SK-N-SH treated with all-trans-retinoic acid at 6 μM for 48 hours (cell line): Measurements from ENCODE around the gene RCOR1.

ENCODE experiments used
- ATAC-seq: fragments of 200-7000 bp; cut with Tn5 transposase; 3 replicates; pipeline ENCODE4 v1.9.1; 2020; ENCODE audit warnings: mild to moderate bottlenecking, moderate library complexity
- ARNTL ChIP-seq: fragments of 450-650 bp; formaldehyde crosslinking; IDR thresholded peaks from 2 replicates; pipeline ENCODE4 v1.5.0; 2020; ENCODE audit warnings: low read depth, mild to moderate bottlenecking, moderate library complexity, borderline replicate concordance
- BACH2 ChIP-seq: fragments of 250-450 bp; sonication (Bioruptor Pico); IDR thresholded peaks from 2 replicates; pipeline ENCODE4 v1.9.0; 2021; ENCODE audit warnings: mild to moderate bottlenecking, borderline replicate concordance
- CREB5 ChIP-seq: fragments of 250-450 bp; sonication (Bioruptor Pico); IDR thresholded peaks from 2 replicates; pipeline ENCODE4 v1.5.1; 2020; ENCODE audit warnings: low read depth, mild to moderate bottlenecking, moderate library complexity
- CSDC2 ChIP-seq: fragments of 250-450 bp; sonication (Bioruptor Pico); IDR thresholded peaks from 2 replicates; pipeline ENCODE4 v1.5.0; 2020; ENCODE audit warnings: mild to moderate bottlenecking, moderate library complexity
- CSRNP3 ChIP-seq: fragments of 250-450 bp; sonication (Bioruptor Pico); IDR thresholded peaks from 2 replicates; pipeline ENCODE4 v1.5.1; 2021; ENCODE audit warnings: mild to moderate bottlenecking, moderate library complexity
- ESRRG ChIP-seq: fragments of 250-450 bp; sonication (Bioruptor Pico); IDR thresholded peaks from 2 replicates; pipeline ENCODE4 v1.6.1; 2021; ENCODE audit warnings: mild to moderate bottlenecking
- GLIS3 ChIP-seq: fragments of 250-450 bp; sonication (Bioruptor Pico); IDR thresholded peaks from 2 replicates; pipeline ENCODE4 v1.5.0; 2020; ENCODE audit warnings: mild to moderate bottlenecking, moderate library complexity
- ISL1 ChIP-seq: fragments of 250-450 bp; sonication (Bioruptor Pico); IDR thresholded peaks from 2 replicates; pipeline ENCODE4 v2.1.2; 2022; ENCODE audit warnings: mild to moderate bottlenecking, moderate library complexity
- OSR1 ChIP-seq: fragments of 250-450 bp; sonication (Bioruptor Pico); IDR thresholded peaks from 2 replicates; pipeline ENCODE4 v1.8.0; 2022; ENCODE audit warnings: moderate library complexity, mild to moderate bottlenecking, inconsistent platforms
- PPARA ChIP-seq: fragments of 250-450 bp; sonication (Bioruptor Pico); IDR thresholded peaks from 2 replicates; pipeline ENCODE4 v1.5.0; 2020; ENCODE audit warnings: mild to moderate bottlenecking, borderline replicate concordance
- RARB ChIP-seq: fragments of 250-450 bp; sonication (Bioruptor Pico); IDR thresholded peaks from 2 replicates; pipeline ENCODE4 v1.8.0; 2021; ENCODE audit warnings: mild to moderate bottlenecking, moderate library complexity
- SNAI2 ChIP-seq: fragments of 250-450 bp; sonication (Bioruptor Pico); IDR thresholded peaks from 2 replicates; pipeline ENCODE4 v1.5.0; 2020; ENCODE audit warnings: mild to moderate bottlenecking, moderate library complexity
- TCF4 ChIP-seq: fragments of 250-450 bp; sonication (Bioruptor Pico); IDR thresholded peaks from 2 replicates; pipeline ENCODE4 v1.8.0; 2021; ENCODE audit warnings: mild to moderate bottlenecking, moderate library complexity, borderline replicate concordance
- TOX ChIP-seq: fragments of 250-450 bp; sonication (Bioruptor Pico); IDR thresholded peaks from 2 replicates; pipeline ENCODE4 v1.8.0; 2021; ENCODE audit warnings: mild to moderate bottlenecking, moderate library complexity, borderline replicate concordance
- ZC3H10 ChIP-seq: fragments of 250-450 bp; sonication (Bioruptor Pico); IDR thresholded peaks from 2 replicates; pipeline ENCODE4 v1.5.1; 2021; ENCODE audit warnings: mild to moderate bottlenecking, moderate library complexity
- ZFP3 ChIP-seq: fragments of 250-450 bp; sonication (Bioruptor Pico); IDR thresholded peaks from 2 replicates; pipeline ENCODE4 v1.5.0; 2020; ENCODE audit warnings: mild to moderate bottlenecking, moderate library complexity
- ZFP30 ChIP-seq: fragments of 450-650 bp; formaldehyde crosslinking; IDR thresholded peaks from 2 replicates; pipeline ENCODE4 v1.5.0; 2022; ENCODE audit warnings: mild to moderate bottlenecking, moderate library complexity
- ZNF565 ChIP-seq: fragments of 450-650 bp; formaldehyde crosslinking; conservative IDR thresholded peaks from 2 replicates; pipeline ENCODE4 v1.5.0; 2020; ENCODE audit warnings: low read depth, mild to moderate bottlenecking, moderate library complexity
- ZNF70 ChIP-seq: fragments of 450-650 bp; formaldehyde crosslinking; IDR thresholded peaks from 2 replicates; pipeline ENCODE4 v1.5.0; 2020; ENCODE audit warnings: mild to moderate bottlenecking, moderate library complexity
- ZNF8 ChIP-seq: fragments of 450-650 bp; formaldehyde crosslinking; IDR thresholded peaks from 2 replicates; pipeline ENCODE4 v1.5.0; 2020; ENCODE audit warnings: mild to moderate bottlenecking, moderate library complexity
- TF ChIP-seq, protein P1 (sequence below): fragments of 250-450 bp; sonication (Bioruptor Pico); IDR thresholded peaks from 2 replicates; pipeline ENCODE4 v1.8.0; 2020; ENCODE audit warnings: mild to moderate bottlenecking, moderate library complexity, borderline replicate concordance
- TF ChIP-seq, protein P2 (sequence below): fragments of 250-450 bp; sonication (Bioruptor Pico); IDR thresholded peaks from 2 replicates; pipeline ENCODE4 v1.8.0; 2021; ENCODE audit warnings: low read depth, mild to moderate bottlenecking, moderate library complexity, borderline replicate concordance

The RCOR1 gene

GRCh38 chr14:102739190-102739469, 146.7 kb downstream of the RCOR1 start:
- TF ChIP-seq ISL1 (CRISPR knock-in tag) (no peak), ZC3H10 (no peak), RARB (CRISPR knock-in tag) (no peak), ZNF70 (no peak), ZFP30 (CRISPR knock-in tag) (no peak), ZNF8 (CRISPR knock-in tag) (no peak), BACH2 (CRISPR knock-in tag) (no peak), ARNTL (CRISPR knock-in tag) (no peak), TOX (CRISPR knock-in tag) (no peak), PPARA (CRISPR knock-in tag) (no peak), ESRRG (CRISPR knock-in tag) (no peak), SNAI2 (CRISPR knock-in tag) (no peak)
- ATAC-seq, result no peak

GRCh38 chr14:102746634-102747438, 154.4 kb downstream of the RCOR1 start:
- ATAC-seq, result no peak
- TF ChIP-seq OSR1 (CRISPR knock-in tag) (no peak), TCF4 (CRISPR knock-in tag) (no peak), ZNF565 (CRISPR knock-in tag) (no peak), TOX (CRISPR knock-in tag) (no peak), RARB (CRISPR knock-in tag) (no peak)
- TF ChIP-seq, all 23 proteins: peak for 0

DNA sequence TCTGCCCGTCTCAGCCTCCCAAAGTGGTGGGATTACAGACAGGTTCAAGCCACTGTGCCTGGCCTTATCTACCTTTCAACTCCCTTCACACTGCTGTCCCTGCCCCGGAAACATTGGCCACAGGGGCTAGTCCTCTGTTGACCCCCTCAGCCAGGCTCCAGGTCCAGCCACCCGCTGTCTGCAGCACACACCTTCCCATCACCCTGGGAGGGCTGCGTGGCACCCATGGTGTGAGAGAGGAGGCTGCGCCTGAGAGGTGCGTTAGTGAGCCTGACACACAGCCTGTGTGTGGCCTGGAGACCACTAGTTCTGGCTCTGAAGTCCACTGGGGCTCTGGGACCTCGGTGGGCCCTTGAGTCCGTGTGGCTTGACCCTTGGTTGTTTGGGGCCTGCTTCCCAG, 156.4 kb downstream of the RCOR1 start:
- TF ChIP-seq ZFP30 (CRISPR knock-in tag) (no peak), ISL1 (CRISPR knock-in tag) (no peak), ZNF8 (CRISPR knock-in tag) (no peak), ZFP3 (no peak), ZNF565 (CRISPR knock-in tag) (no peak), CSDC2 (CRISPR knock-in tag) (no peak), PPARA (CRISPR knock-in tag) (no peak), ZC3H10 (no peak), OSR1 (CRISPR knock-in tag) (no peak), CSRNP3 (CRISPR knock-in tag) (no peak), TCF4 (CRISPR knock-in tag) (no peak), GLIS3 (CRISPR knock-in tag) (no peak), ESRRG (CRISPR knock-in tag) (no peak), RARB (CRISPR knock-in tag) (no peak), ZNF70 (no peak), CREB5 (CRISPR knock-in tag) (no peak), SNAI2 (CRISPR knock-in tag) (no peak), BACH2 (CRISPR knock-in tag) (no peak)
- TF ChIP-seq, protein P1, sequence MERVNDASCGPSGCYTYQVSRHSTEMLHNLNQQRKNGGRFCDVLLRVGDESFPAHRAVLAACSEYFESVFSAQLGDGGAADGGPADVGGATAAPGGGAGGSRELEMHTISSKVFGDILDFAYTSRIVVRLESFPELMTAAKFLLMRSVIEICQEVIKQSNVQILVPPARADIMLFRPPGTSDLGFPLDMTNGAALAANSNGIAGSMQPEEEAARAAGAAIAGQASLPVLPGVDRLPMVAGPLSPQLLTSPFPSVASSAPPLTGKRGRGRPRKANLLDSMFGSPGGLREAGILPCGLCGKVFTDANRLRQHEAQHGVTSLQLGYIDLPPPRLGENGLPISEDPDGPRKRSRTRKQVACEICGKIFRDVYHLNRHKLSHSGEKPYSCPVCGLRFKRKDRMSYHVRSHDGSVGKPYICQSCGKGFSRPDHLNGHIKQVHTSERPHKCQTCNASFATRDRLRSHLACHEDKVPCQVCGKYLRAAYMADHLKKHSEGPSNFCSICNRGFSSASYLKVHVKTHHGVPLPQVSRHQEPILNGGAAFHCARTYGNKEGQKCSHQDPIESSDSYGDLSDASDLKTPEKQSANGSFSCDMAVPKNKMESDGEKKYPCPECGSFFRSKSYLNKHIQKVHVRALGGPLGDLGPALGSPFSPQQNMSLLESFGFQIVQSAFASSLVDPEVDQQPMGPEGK (CRISPR knock-in tag), result no peak
- TF ChIP-seq, protein P2, sequence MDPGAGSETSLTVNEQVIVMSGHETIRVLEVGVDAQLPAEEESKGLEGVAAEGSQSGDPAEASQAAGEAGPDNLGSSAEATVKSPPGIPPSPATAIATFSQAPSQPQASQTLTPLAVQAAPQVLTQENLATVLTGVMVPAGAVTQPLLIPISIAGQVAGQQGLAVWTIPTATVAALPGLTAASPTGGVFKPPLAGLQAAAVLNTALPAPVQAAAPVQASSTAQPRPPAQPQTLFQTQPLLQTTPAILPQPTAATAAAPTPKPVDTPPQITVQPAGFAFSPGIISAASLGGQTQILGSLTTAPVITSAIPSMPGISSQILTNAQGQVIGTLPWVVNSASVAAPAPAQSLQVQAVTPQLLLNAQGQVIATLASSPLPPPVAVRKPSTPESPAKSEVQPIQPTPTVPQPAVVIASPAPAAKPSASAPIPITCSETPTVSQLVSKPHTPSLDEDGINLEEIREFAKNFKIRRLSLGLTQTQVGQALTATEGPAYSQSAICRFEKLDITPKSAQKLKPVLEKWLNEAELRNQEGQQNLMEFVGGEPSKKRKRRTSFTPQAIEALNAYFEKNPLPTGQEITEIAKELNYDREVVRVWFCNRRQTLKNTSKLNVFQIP (CRISPR knock-in tag), result no peak
- ATAC-seq, result no peak
